Mesothelial cell of epicardium (in vitro differentiated cells): ENCODE results near the gene IL3. TPM values are rescaled to one million over a fixed set of nuclear protein-coding genes. Genes with fewer than 3 reads are reported as not detected.

Experiments used
- DNase-seq, 2 experiments: peaks; one replicate each; pipeline ENCODE4 v3.0.0; 2021; ENCODE audit warnings: low spot score in 2 of 2; ENCODE audit not compliant: unreplicated experiment in 2 of 2
- H3K27ac Mint-ChIP-seq: 2 replicates; pipeline ENCODE4 v1.8.0; 2021; ENCODE audit warnings: mixed read lengths
- H3K27me3 Mint-ChIP-seq: 2 replicates; pipeline ENCODE4 v1.8.0; 2021; ENCODE audit warnings: low read depth, mixed read lengths
- H3K36me3 Mint-ChIP-seq: 2 replicates; pipeline ENCODE4 v1.8.0; 2021; ENCODE audit warnings: mixed read lengths
- H3K4me1 Mint-ChIP-seq: 2 replicates; pipeline ENCODE4 v1.8.0; 2021; ENCODE audit warnings: mixed read lengths
- H3K4me3 Mint-ChIP-seq: 2 replicates; pipeline ENCODE4 v1.8.0; 2021; ENCODE audit warnings: mild to moderate bottlenecking, moderate library complexity, mixed read lengths
- H3K9me3 Mint-ChIP-seq: 2 replicates; pipeline ENCODE4 v1.8.0; 2021; ENCODE audit warnings: mixed read lengths
- CTCF ChIP-seq: fragments of 200-600 bp; sonication (generic); IDR thresholded peaks from one replicate; pipeline ENCODE4 v1.5.0; 2021; ENCODE audit warnings: antibody characterized with exemption; ENCODE audit not compliant: unreplicated experiment
- total RNA-seq: library from RNA; stranded (reverse); gene quantifications from 3 replicates; pipeline ENCODE4 v1.2.1, GENCODE V29; 2021

The IL3 gene
- total RNA-seq, 1 donor from 2014 or later: not detected

GRCh38 chr5:132082329-132083023 lies 22.0 kb downstream of the IL3 start:
- DNase-seq: no peak
- H3K36me3 Mint-ChIP-seq: no peaks in the 10 kb centered on the region
- peaks cover 9% of the 10 kb centered on the region for H3K4me1 Mint-ChIP-seq
- no peaks in the 10 kb centered on the region for H3K9me3 Mint-ChIP-seq
- H3K4me3 Mint-ChIP-seq: no peak overlapping the region
- no peak for TF ChIP-seq CTCF
- no peak overlapping the region for H3K27ac Mint-ChIP-seq
- no peaks in the 10 kb centered on the region for H3K27me3 Mint-ChIP-seq

- H3K27ac Mint-ChIP-seq: no peak overlapping the region
Measured at GRCh38 chr5:132083071-132083678, 22.7 kb downstream of the IL3 start.

GRCh38 chr5:132085686-132086085 lies 25.2 kb downstream of the IL3 start:
- H3K9me3 Mint-ChIP-seq: no peaks in the 10 kb centered on the region
- H3K4me1 Mint-ChIP-seq: peaks cover 9% of the 10 kb centered on the region
- no peak overlapping the region for H3K27ac Mint-ChIP-seq
- no peak for DNase-seq
- H3K36me3 Mint-ChIP-seq: no peaks in the 10 kb centered on the region
- H3K4me3 Mint-ChIP-seq: no peak overlapping the region
- no peaks in the 10 kb centered on the region for H3K27me3 Mint-ChIP-seq
- no peak for TF ChIP-seq CTCF

More at GRCh38 chr5:132083071-132083678, 22.7 kb downstream of the IL3 start:
- no peaks in the 10 kb centered on the region for H3K36me3 Mint-ChIP-seq
- H3K4me1 Mint-ChIP-seq: peaks cover 9% of the 10 kb centered on the region
- TF ChIP-seq CTCF: no peak
- no peaks in the 10 kb centered on the region for H3K9me3 Mint-ChIP-seq
- H3K27me3 Mint-ChIP-seq: no peaks in the 10 kb centered on the region
- no peak for DNase-seq
- H3K4me3 Mint-ChIP-seq: no peak overlapping the region

GRCh38 chr5:132086277-132086794 lies 25.9 kb downstream of the IL3 start:
- no peak for TF ChIP-seq CTCF
- Mint-ChIP-seq H3K36me3 (no peaks in the 10 kb centered on the region), H3K9me3 (no peaks in the 10 kb centered on the region), H3K27me3 (no peaks in the 10 kb centered on the region), H3K27ac (no peak overlapping the region), H3K4me1 (peaks cover 9% of the 10 kb centered on the region), H3K4me3 (no peak overlapping the region)
- DNase-seq: no peak

- Mint-ChIP-seq H3K36me3 (no peaks in the 10 kb centered on the region), H3K27me3 (no peaks in the 10 kb centered on the region), H3K4me1 (peaks cover 9% of the 10 kb centered on the region), H3K4me3 (no peak overlapping the region), H3K27ac (no peak overlapping the region), H3K9me3 (no peaks in the 10 kb centered on the region)
- TF ChIP-seq CTCF: no peak
- no peak for DNase-seq
Measured at GRCh38 chr5:132087176-132087575, 26.7 kb downstream of the IL3 start.
